HEK293T (cell line): ENCODE data around the gene PKP3.

ENCODE experiments used
- CTCF ChIA-PET: fragments of 350-600 bp; formaldehyde crosslinking; extraction: SDS; loops from one replicate; lab custom pipeline; 2021; ENCODE audit warnings: antibody characterized with exemption, inconsistent platforms; lab: Yijun Ruan, JAX
- POLR2A ChIA-PET: fragments of 350-600 bp; formaldehyde crosslinking; extraction: SDS; loops from one replicate; lab custom pipeline; 2020; ENCODE audit warnings: antibody characterized with exemption, inconsistent platforms; lab: Yijun Ruan, JAX
- DNase-seq: peaks from one replicate; pipeline ENCODE4 v3.0.0; 2012; ENCODE audit warnings: mixed read lengths; ENCODE audit errors: extremely low spot score
- ARNT ChIP-seq: fragments of 450-650 bp; IDR thresholded peaks from 2 replicates; pipeline ENCODE4 v1.6.1; 2017; ENCODE audit warnings: mild to moderate bottlenecking
- BHLHE40 ChIP-seq: fragments of 450-650 bp; IDR thresholded peaks from 2 replicates; pipeline ENCODE4 v1.6.1; 2016; ENCODE audit warnings: mild to moderate bottlenecking, moderate library complexity, borderline replicate concordance
- CTBP1 ChIP-seq: fragments of 450-650 bp; IDR thresholded peaks from 2 replicates; pipeline ENCODE4 v1.6.1; 2016; ENCODE audit warnings: borderline replicate concordance
- ELF4 ChIP-seq: fragments of 450-650 bp; IDR thresholded peaks from 2 replicates; pipeline ENCODE4 v1.6.1; 2017; ENCODE audit warnings: antibody characterized with exemption
- FOXA1 ChIP-seq: fragments of 450-650 bp; IDR thresholded peaks from 2 replicates; pipeline ENCODE4 v1.6.1; 2016; ENCODE audit warnings: mild to moderate bottlenecking
- FOXK2 ChIP-seq: fragments of 450-650 bp; IDR thresholded peaks from 2 replicates; pipeline ENCODE4 v1.6.1; 2016; ENCODE audit warnings: mild to moderate bottlenecking
- FOXM1 ChIP-seq: fragments of 450-650 bp; IDR thresholded peaks from 2 replicates; pipeline ENCODE4 v1.6.1; 2017; ENCODE audit warnings: mild to moderate bottlenecking, borderline replicate concordance
- HDGF ChIP-seq: fragments of 450-650 bp; IDR thresholded peaks from 2 replicates; pipeline ENCODE4 v1.6.1; 2017; ENCODE audit warnings: antibody characterized with exemption, borderline replicate concordance
- L3MBTL2 ChIP-seq: fragments of 450-650 bp; conservative IDR thresholded peaks from 2 replicates; pipeline ENCODE4 v1.6.1; 2016; ENCODE audit warnings: mild to moderate bottlenecking
- LEF1 ChIP-seq: fragments of 450-650 bp; IDR thresholded peaks from 2 replicates; pipeline ENCODE4 v1.6.1; 2017; ENCODE audit warnings: mild to moderate bottlenecking, borderline replicate concordance
- NFRKB ChIP-seq: fragments of 450-650 bp; IDR thresholded peaks from 2 replicates; pipeline ENCODE4 v1.6.1; 2016; ENCODE audit warnings: mild to moderate bottlenecking, moderate library complexity
- SP1 ChIP-seq: fragments of 450-650 bp; IDR thresholded peaks from 2 replicates; pipeline ENCODE4 v1.6.1; 2017
- SUZ12 ChIP-seq: fragments of 450-650 bp; IDR thresholded peaks from 2 replicates; pipeline ENCODE4 v1.6.1; 2016; ENCODE audit warnings: mild to moderate bottlenecking
- TARDBP ChIP-seq: fragments of 450-650 bp; IDR thresholded peaks from 2 replicates; pipeline ENCODE4 v1.6.1; 2016
- ZNF384 ChIP-seq: fragments of 450-650 bp; IDR thresholded peaks from 2 replicates; pipeline ENCODE4 v1.6.1; 2016
- TF ChIP-seq, protein P1 (sequence below): fragments of 450-650 bp; IDR thresholded peaks from 2 replicates; pipeline ENCODE4 v1.6.1; 2016

PKP3 gene

GRCh38 chr11:452916-453527 lies 59.0 kb downstream of the PKP3 start:
- POLR2A ChIA-PET = no interaction called here
- CTCF ChIA-PET = no interaction called here
- TF ChIP-seq LEF1 = no peak
- no peak for TF ChIP-seq SP1
- TF ChIP-seq, protein P1, sequence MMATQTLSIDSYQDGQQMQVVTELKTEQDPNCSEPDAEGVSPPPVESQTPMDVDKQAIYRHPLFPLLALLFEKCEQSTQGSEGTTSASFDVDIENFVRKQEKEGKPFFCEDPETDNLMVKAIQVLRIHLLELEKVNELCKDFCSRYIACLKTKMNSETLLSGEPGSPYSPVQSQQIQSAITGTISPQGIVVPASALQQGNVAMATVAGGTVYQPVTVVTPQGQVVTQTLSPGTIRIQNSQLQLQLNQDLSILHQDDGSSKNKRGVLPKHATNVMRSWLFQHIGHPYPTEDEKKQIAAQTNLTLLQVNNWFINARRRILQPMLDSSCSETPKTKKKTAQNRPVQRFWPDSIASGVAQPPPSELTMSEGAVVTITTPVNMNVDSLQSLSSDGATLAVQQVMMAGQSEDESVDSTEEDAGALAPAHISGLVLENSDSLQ = no peak
- TF ChIP-seq FOXA1 = no peak
- no peak for TF ChIP-seq HDGF
- no peak for TF ChIP-seq TARDBP
- no peak for TF ChIP-seq FOXM1
- no peak for DNase-seq

DNA sequence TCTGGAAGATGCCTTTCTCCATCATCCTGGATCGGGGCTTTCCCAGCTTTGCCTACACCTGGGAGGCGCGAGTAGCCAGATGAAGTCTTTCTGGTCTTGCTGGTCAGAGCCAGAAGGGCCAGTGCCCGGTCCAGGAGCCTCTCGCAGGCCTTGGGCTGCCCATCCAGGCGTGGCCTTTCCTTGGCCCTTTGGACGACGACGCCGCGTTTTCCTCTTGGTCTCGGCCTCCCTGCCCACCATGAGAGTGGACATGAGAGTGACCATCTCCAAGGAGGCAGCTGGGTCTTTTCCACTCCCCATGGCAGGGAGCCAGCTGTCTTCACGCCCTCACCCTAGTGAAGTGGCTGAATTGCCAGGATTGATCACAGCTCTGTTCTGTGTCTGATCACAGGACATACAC lies 59.6 kb downstream of the PKP3 start:
- no peak for DNase-seq
- ChIA-PET POLR2A (no interaction called here), CTCF (no interaction called here)
- no peak for TF ChIP-seq ARNT
- TF ChIP-seq, protein P1 = no peak
- TF ChIP-seq CTBP1 = no peak
- TF ChIP-seq LEF1 = no peak
- no peak for TF ChIP-seq SUZ12
- no peak for TF ChIP-seq ZNF384
- TF ChIP-seq FOXK2 = no peak
- TF ChIP-seq L3MBTL2 = no peak
- no peak for TF ChIP-seq HDGF
- no peak for TF ChIP-seq ELF4
- TF ChIP-seq TARDBP = no peak
- TF ChIP-seq BHLHE40 = no peak
- no peak for TF ChIP-seq NFRKB
- TF ChIP-seq SP1 = no peak
- TF ChIP-seq FOXM1 = no peak
- TF ChIP-seq FOXA1 = no peak

DNA sequence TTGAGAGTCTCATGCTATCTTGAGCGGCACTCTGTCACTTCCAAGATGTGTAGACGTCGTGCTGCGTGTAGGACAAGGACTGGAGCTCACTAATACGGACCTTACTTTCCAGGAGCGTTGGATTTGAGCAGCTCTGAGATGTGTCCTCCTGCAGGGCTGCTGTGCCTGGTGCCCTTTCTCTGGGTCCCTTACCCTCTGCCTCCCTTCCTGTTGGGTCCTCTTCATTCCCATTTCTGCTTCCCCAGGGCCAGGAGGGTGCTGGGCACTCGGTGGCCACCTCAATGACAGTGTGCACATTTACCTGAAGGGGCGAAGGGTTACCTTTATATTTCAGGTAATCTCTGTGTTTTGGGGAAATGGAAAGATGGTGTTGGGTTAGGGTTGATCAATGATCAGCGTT lies 60.0 kb downstream of the PKP3 start:
- TF ChIP-seq SUZ12 = no peak
- no peak for TF ChIP-seq SP1
- TF ChIP-seq TARDBP = no peak
- no peak for TF ChIP-seq ARNT
- TF ChIP-seq, protein P1 = no peak
- TF ChIP-seq ZNF384 = no peak
- TF ChIP-seq CTBP1 = no peak
- TF ChIP-seq FOXA1 = no peak
- no peak for TF ChIP-seq HDGF
- no peak for DNase-seq
- CTCF ChIA-PET = no interaction called here
- POLR2A ChIA-PET = no interaction called here
